ENCODE measurements around the gene IER5L.

GRCh38 chr9:129221979-129222635, 44.0 kb upstream of the IER5L start:
- no peak for TF ChIP-seq CTCF (optimal IDR thresholded peaks at IDR 0.05 in 1 of 3, IDR thresholded peaks at IDR 0.05 in 1 of 3, conservative IDR thresholded peaks at IDR 0.05 in 1 of 3; ENCODE audit: extremely low read depth in 1 of 3, insufficient read depth in 2 of 3, low read length in 3 of 3)
- no peak for TF ChIP-seq EZH2 (IDR thresholded peaks at IDR 0.05; ENCODE audit: low read length)
